HFFc6 (cell line): ENCODE results near the gene CACNA2D2. TPM values are rescaled to one million over a fixed set of nuclear protein-coding genes. Genes with fewer than 3 reads are reported as not detected.

Experiments
- DNase-seq: peaks from one replicate; pipeline ENCODE4 v3.0.0-alpha.2; 2018
- H3K27ac Mint-ChIP-seq: 2 replicates; pipeline ENCODE4 v1.8.0; 2020; ENCODE audit warnings: mild to moderate bottlenecking, mixed read lengths
- H3K27me3 Mint-ChIP-seq: 2 replicates; pipeline ENCODE4 v1.8.0; 2021; ENCODE audit warnings: mild to moderate bottlenecking, moderate library complexity, mixed read lengths; ENCODE audit not compliant: insufficient read depth
- H3K36me3 Mint-ChIP-seq: 2 replicates; pipeline ENCODE4 v1.8.0; 2021; ENCODE audit warnings: low read depth, mixed read lengths
- H3K4me1 Mint-ChIP-seq: 2 replicates; pipeline ENCODE4 v1.8.0; 2020; ENCODE audit warnings: low read depth, mixed read lengths
- H3K4me3 Mint-ChIP-seq: 2 replicates; pipeline ENCODE4 v1.8.0; 2020; ENCODE audit warnings: mild to moderate bottlenecking, moderate library complexity, mixed read lengths
- H3K9me3 Mint-ChIP-seq: 2 replicates; pipeline ENCODE4 v1.8.0; 2020; ENCODE audit warnings: mild to moderate bottlenecking, mixed read lengths
- total RNA-seq, 6 experiments: library from RNA; stranded (reverse); fragmentation: NEBNext Ultra II Directional; extraction: Animal tissue kit (Norgen Biotek cat#: 25700); gene quantifications; 2 replicates in 1 of 6; 3 replicates in 5 of 6; pipeline ENCODE4 v1.2.3, GENCODE V29; 2021
- TF ChIP-seq, protein P1 (sequence below): fragments of 200-600 bp; sonication (generic); IDR thresholded peaks from 2 replicates; pipeline ENCODE4 v1.5.0; 2021; ENCODE audit warnings: antibody characterized with exemption, mild to moderate bottlenecking

The CACNA2D2 gene
- total RNA-seq, 6 experiments from 2014 or later, result 0.09 TPM; not detected in 5

DNA sequence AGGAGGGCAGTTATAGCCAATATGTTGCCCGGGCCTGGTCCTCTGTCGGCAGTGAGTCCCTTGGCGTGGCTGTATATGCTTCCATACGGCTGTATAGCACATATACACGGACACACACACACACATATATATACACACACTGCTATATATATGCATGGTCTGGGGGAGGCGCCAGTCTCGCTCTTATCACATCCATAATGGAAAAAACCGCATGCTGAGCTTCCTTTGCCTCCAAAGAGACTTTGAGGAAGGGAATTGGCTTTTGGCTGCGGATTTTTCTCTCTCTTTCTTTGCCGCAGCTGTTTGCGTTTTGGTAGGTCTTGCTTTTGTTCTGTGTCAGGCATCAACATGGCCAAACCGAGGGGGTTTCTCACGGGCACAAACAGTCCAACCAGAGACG is 132.8 kb downstream of the CACNA2D2 start:
- no peaks in the 10 kb centered on the region for H3K9me3 Mint-ChIP-seq
- H3K4me1 Mint-ChIP-seq, result no peaks in the 10 kb centered on the region
- no peaks in the 10 kb centered on the region for H3K36me3 Mint-ChIP-seq
- no peak overlapping the region for H3K27ac Mint-ChIP-seq
- H3K4me3 Mint-ChIP-seq, result no peak overlapping the region
- TF ChIP-seq, protein P1, sequence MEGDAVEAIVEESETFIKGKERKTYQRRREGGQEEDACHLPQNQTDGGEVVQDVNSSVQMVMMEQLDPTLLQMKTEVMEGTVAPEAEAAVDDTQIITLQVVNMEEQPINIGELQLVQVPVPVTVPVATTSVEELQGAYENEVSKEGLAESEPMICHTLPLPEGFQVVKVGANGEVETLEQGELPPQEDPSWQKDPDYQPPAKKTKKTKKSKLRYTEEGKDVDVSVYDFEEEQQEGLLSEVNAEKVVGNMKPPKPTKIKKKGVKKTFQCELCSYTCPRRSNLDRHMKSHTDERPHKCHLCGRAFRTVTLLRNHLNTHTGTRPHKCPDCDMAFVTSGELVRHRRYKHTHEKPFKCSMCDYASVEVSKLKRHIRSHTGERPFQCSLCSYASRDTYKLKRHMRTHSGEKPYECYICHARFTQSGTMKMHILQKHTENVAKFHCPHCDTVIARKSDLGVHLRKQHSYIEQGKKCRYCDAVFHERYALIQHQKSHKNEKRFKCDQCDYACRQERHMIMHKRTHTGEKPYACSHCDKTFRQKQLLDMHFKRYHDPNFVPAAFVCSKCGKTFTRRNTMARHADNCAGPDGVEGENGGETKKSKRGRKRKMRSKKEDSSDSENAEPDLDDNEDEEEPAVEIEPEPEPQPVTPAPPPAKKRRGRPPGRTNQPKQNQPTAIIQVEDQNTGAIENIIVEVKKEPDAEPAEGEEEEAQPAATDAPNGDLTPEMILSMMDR, result 0 out of 2 replicates have a peak, but pooled peaks have one; percentile 14
- peaks cover 29% of the 10 kb centered on the region for H3K27me3 Mint-ChIP-seq
- no peak for DNase-seq

DNA sequence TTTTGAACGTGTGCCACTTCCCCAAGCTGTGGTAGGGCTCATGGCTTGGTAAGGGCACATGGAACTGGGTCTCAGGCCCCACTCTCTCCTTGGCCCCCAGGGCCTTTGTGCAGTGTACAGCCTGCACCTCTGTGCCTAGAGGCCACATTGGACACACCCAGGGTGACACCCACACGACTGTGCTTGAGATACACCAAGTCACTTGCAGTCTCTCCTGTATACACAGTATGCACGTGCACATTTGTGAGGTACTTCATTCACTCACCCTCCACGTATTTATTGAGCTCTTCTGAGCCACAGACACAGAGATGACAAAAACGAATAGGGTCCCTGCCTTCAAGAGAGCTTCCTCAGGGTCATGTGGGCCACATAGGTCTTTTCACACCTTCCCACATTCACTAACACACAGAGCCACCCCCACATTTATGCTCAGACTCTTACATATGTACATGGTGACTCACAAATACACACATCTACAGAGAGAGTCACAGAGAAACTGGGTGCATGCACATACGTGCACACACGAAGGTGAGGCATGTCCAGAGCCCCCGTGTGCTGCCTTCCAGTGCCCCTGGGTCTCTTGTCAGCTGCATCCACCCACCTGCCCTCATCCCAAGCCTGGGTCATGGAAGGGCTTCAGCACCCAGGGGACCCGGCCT is 134.3 kb downstream of the CACNA2D2 start:
- Mint-ChIP-seq H3K27me3 (peaks cover 28% of the 10 kb centered on the region), H3K36me3 (no peaks in the 10 kb centered on the region), H3K4me1 (no peaks in the 10 kb centered on the region), H3K27ac (no peak overlapping the region), H3K9me3 (no peaks in the 10 kb centered on the region), H3K4me3 (no peak overlapping the region)
- TF ChIP-seq, protein P1, result no peak
- DNase-seq, result no peak

DNA sequence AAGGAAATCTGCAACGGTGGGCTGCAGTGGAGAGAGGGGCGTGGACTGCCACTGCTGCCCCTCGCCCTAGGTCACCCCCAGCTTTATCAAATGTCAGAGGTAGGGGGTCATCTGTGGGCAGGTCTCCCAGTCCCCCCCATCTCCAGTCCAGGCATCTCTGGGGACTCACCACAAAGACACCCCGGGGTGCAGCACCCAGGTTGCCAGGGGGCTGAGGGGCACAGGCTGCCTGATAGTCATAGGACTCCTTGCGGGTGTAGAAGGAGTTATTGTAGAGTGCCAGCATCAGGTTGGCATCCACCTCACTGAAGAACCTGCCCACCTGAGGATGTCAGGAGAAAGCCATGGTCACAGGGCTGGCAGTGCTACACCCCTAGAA is 137.6 kb downstream of the CACNA2D2 start:
- TF ChIP-seq, protein P1, result no peak
- Mint-ChIP-seq H3K27ac (no peak overlapping the region), H3K4me1 (no peaks in the 10 kb centered on the region)

DNA sequence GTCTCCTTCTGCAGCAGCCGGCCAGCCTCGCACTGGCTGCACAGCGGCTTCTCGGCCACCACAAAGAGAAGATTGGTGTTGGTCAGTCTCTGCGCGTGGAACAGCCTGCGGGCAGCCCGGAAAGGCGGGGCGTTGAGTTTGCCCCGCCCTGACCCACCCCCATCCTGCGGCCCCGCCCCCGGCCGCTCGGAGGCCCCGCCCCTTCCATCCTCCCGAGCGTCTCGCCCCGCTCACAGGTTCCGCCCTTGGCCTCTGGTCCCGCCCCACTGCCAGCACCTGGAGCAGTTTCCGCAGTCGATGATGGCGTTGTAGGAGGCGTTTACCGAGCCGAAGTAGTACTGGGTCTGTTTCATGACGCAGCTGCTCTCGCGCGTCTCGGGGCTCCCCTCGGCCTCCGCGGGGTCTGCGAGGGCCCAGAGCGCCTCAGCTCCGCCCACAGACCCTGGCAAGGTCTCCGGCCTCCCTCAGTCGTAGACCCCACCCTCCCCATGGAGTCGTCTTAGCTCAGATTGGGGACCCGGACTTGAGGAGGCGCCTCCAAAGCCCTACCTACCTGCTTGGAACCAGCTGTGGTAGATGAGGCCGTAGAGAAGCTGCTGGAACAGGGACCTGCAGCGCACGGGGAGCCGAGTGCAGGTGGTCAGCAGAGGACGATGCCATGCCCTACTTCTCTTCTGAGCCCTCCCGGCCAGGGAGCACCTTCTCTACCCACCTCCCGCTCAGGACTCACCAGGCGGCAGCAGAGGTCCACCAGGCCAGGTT is 138.2 kb downstream of the CACNA2D2 start:
- no peak for DNase-seq
- Mint-ChIP-seq H3K9me3 (no peaks in the 10 kb centered on the region), H3K4me3 (peak overlapping the region; percentile 69; the same call in 1 of the 2 replicates), H3K36me3 (no peaks in the 10 kb centered on the region), H3K27me3 (peaks cover 9% of the 10 kb centered on the region), H3K27ac (no peak overlapping the region), H3K4me1 (no peaks in the 10 kb centered on the region)
- TF ChIP-seq, protein P1, result no peak

More for the DNA sequence above, 137.6 kb downstream of the CACNA2D2 start:
- Mint-ChIP-seq H3K4me3 (no peak overlapping the region), H3K27me3 (peaks cover 14% of the 10 kb centered on the region), H3K36me3 (no peaks in the 10 kb centered on the region), H3K9me3 (no peaks in the 10 kb centered on the region)
- DNase-seq, result no peak

DNA sequence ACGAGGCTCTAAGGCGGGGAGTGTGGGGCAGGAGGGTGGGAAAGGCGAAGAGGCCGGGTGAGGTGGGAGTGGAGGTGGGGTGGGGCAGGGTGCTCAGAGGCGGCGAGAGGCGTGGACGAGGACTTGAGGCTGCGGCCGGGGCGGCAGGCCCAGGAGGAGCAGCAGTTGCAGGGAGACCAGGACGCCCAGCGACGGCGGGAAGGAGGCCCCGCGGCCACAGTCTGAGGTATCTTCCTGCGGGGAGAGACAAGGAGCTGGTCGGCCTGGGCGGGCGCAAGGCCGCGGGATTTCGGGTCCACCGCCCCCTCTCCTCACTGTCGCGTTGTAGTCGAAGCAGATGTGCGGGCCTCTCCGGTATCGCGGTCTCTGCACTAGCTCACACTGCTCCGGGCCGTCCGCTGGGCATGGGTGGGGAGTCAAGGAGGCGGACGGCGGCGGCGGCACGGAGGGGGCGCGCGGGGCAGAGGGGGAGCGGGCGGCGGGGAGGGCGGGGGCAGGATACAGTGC is 138.8 kb downstream of the CACNA2D2 start:
- no peak for DNase-seq
- peaks cover 9% of the 10 kb centered on the region for H3K27me3 Mint-ChIP-seq
- TF ChIP-seq, protein P1, result no peak
- H3K4me1 Mint-ChIP-seq, result no peaks in the 10 kb centered on the region
- H3K27ac Mint-ChIP-seq, result no peak overlapping the region
- H3K36me3 Mint-ChIP-seq, result no peaks in the 10 kb centered on the region
- no peaks in the 10 kb centered on the region for H3K9me3 Mint-ChIP-seq
- H3K4me3 Mint-ChIP-seq, result peak overlapping the region; percentile 69
